GM11168 (cell line): Measurements from ENCODE around the gene CELF4.

Experiments used
- in situ Hi-C: fragments of 300-500 bp; cut with MboI; formaldehyde crosslinking; loops from one replicate; pipeline ENCODE4 v1.12.0; 2022; ENCODE audit warnings: low sequenced_read_pairs; ENCODE audit not compliant: unreplicated experiment

CELF4 gene

GRCh38 chr18:37339701-37340215 is 225.8 kb downstream of the CELF4 start:
- in situ Hi-C loops, result no loop called here

- in situ Hi-C loops, result no loop called here
These were observed 228.9 kb downstream of the CELF4 start for GRCh38 chr18:37336568-37337285.

GRCh38 chr18:37335409-37335736 is 230.2 kb downstream of the CELF4 start:
- in situ Hi-C loops, result no loop called here

GRCh38 chr18:37334631-37335408 is 230.8 kb downstream of the CELF4 start:
- in situ Hi-C loops, result no loop called here

- in situ Hi-C loops, result no loop called here
These were observed 232.8 kb downstream of the CELF4 start for GRCh38 chr18:37332628-37333420.

- in situ Hi-C loops, result no loop called here
These were observed 233.4 kb downstream of the CELF4 start for GRCh38 chr18:37332219-37332618.

GRCh38 chr18:37330173-37330572 is 235.4 kb downstream of the CELF4 start:
- in situ Hi-C loops, result no loop called here

GRCh38 chr18:37328946-37329719 is 236.5 kb downstream of the CELF4 start:
- in situ Hi-C loops, result no loop called here

GRCh38 chr18:37327063-37327577 is 238.5 kb downstream of the CELF4 start:
- in situ Hi-C loops, result no loop called here

- in situ Hi-C loops, result loop anchor here (25.0 kb wide), 1 partner anchor 385 kb away; no protein-coding TSS in a partner anchor
These were observed 243.0 kb downstream of the CELF4 start for GRCh38 chr18:37322492-37323035.

GRCh38 chr18:37321582-37322491 is 243.8 kb downstream of the CELF4 start:
- in situ Hi-C loops, result loop anchor here (25.0 kb wide), 1 partner anchor 385 kb away; no protein-coding TSS in a partner anchor

GRCh38 chr18:37320317-37320716 is 245.3 kb downstream of the CELF4 start:
- in situ Hi-C loops, result loop anchor here (25.0 kb wide), 1 partner anchor 383 kb away; no protein-coding TSS in a partner anchor

- in situ Hi-C loops, result loop anchor here (25.0 kb wide), 1 partner anchor 381 kb away; no protein-coding TSS in a partner anchor
These were observed 246.9 kb downstream of the CELF4 start for GRCh38 chr18:37318360-37319355.

- in situ Hi-C loops, result loop anchor here (25.0 kb wide), 1 partner anchor 380 kb away; no protein-coding TSS in a partner anchor
These were observed 248.1 kb downstream of the CELF4 start for GRCh38 chr18:37317486-37317885.

- in situ Hi-C loops, result loop anchor here (25.0 kb wide), 1 partner anchor 379 kb away; no protein-coding TSS in a partner anchor
These were observed 249.1 kb downstream of the CELF4 start for GRCh38 chr18:37316468-37316867.

GRCh38 chr18:37315935-37316334 is 249.7 kb downstream of the CELF4 start:
- in situ Hi-C loops, result loop anchor here (25.0 kb wide), 1 partner anchor 379 kb away; no protein-coding TSS in a partner anchor

GRCh38 chr18:37314534-37314933 is 251.1 kb downstream of the CELF4 start:
- in situ Hi-C loops, result loop anchor here (25.0 kb wide), 1 partner anchor 377 kb away; no protein-coding TSS in a partner anchor
